H1 (cell line): ENCODE measurements around the gene MYH9. TPM values are rescaled to one million over a fixed set of nuclear protein-coding genes. Genes with fewer than 3 reads are reported as not detected.

ENCODE experiments used
- BRCA1 ChIP-seq: IDR thresholded peaks from 2 replicates; pipeline ENCODE4 v1.6.1; 2012; ENCODE audit warnings: low read depth, low read length, improper control_type of control experiment
- CTCF ChIP-seq, 3 experiments: IDR thresholded peaks; 1 replicate in 2 of 3; 2 replicates in 1 of 3; pipeline versions ENCODE4 v1.5.1 to v1.6.1; 2011; ENCODE audit warnings: low read length in 3 of 3, mild to moderate bottlenecking in 3 of 3, inconsistent platforms in 2 of 3, low read depth in 1 of 3, moderate library complexity in 1 of 3; ENCODE audit not compliant: insufficient read depth in 1 of 3; ENCODE audit errors: control extremely low read depth in 1 of 3
- EGR1 ChIP-seq: IDR thresholded peaks from 2 replicates; pipeline ENCODE4 v1.6.1; 2011; ENCODE audit warnings: low read depth, low read length, borderline replicate concordance
- MAFK ChIP-seq: IDR thresholded peaks from 2 replicates; pipeline ENCODE4 v1.6.1; 2012; ENCODE audit warnings: low read depth, mild to moderate bottlenecking, improper control_type of control experiment, low read length
- RAD21 ChIP-seq, 2 experiments: IDR thresholded peaks in 1 of 2; conservative IDR thresholded peaks in 1 of 2; 2 replicates each; pipeline ENCODE4 v1.6.1; 2011; ENCODE audit warnings: low read depth in 2 of 2, low read length in 2 of 2, improper control_type of control experiment in 1 of 2, inconsistent platforms in 1 of 2, mild to moderate bottlenecking in 1 of 2, moderate library complexity in 1 of 2
- TCF12 ChIP-seq: IDR thresholded peaks from 2 replicates; pipeline ENCODE4 v1.6.1; 2011; ENCODE audit warnings: low read depth, mild to moderate bottlenecking, low read length
- polyA plus RNA-seq, 7 experiments: library from polyadenylated mRNA; depleted of rRNA in 3 of 7; stranded (reverse) in 5 of 7; unstranded in 2 of 7; fragments of >200 nt in 5 of 7; fragments of 200-250 nt in 2 of 7; gene quantifications; 1 replicate in 5 of 7; 2 replicates in 1 of 7; 4 replicates in 1 of 7; pipeline versions ENCODE4 v1.2.1 to v1.2.3, GENCODE V29; 2011 to 2013; ENCODE audit warnings: missing spikeins in 2 of 7, mixed read lengths in 2 of 7
- total RNA-seq: library from RNA; stranded (reverse); fragmentation: NEBNext Ultra II Directional; extraction: Animal tissue kit (Norgen Biotek cat#: 25700); gene quantifications from 2 replicates; pipeline ENCODE4 v1.2.1, GENCODE V29; 2021
- TF ChIP-seq, protein P1 (sequence below): fragments of 300-600 bp; sonication (generic); IDR thresholded peaks from 2 replicates; pipeline ENCODE4 v1.7.1; 2012; ENCODE audit warnings: low read length, moderate library complexity, mild to moderate bottlenecking, inconsistent platforms; ENCODE audit not compliant: insufficient replicate concordance

MYH9 gene
- total and polyA plus RNA-seq, 2 of the 8 experiments (the other 6 are each of a cell fraction or from before 2014, with no cell fraction given): 24.9 to 322 TPM

- TF ChIP-seq, protein P1, sequence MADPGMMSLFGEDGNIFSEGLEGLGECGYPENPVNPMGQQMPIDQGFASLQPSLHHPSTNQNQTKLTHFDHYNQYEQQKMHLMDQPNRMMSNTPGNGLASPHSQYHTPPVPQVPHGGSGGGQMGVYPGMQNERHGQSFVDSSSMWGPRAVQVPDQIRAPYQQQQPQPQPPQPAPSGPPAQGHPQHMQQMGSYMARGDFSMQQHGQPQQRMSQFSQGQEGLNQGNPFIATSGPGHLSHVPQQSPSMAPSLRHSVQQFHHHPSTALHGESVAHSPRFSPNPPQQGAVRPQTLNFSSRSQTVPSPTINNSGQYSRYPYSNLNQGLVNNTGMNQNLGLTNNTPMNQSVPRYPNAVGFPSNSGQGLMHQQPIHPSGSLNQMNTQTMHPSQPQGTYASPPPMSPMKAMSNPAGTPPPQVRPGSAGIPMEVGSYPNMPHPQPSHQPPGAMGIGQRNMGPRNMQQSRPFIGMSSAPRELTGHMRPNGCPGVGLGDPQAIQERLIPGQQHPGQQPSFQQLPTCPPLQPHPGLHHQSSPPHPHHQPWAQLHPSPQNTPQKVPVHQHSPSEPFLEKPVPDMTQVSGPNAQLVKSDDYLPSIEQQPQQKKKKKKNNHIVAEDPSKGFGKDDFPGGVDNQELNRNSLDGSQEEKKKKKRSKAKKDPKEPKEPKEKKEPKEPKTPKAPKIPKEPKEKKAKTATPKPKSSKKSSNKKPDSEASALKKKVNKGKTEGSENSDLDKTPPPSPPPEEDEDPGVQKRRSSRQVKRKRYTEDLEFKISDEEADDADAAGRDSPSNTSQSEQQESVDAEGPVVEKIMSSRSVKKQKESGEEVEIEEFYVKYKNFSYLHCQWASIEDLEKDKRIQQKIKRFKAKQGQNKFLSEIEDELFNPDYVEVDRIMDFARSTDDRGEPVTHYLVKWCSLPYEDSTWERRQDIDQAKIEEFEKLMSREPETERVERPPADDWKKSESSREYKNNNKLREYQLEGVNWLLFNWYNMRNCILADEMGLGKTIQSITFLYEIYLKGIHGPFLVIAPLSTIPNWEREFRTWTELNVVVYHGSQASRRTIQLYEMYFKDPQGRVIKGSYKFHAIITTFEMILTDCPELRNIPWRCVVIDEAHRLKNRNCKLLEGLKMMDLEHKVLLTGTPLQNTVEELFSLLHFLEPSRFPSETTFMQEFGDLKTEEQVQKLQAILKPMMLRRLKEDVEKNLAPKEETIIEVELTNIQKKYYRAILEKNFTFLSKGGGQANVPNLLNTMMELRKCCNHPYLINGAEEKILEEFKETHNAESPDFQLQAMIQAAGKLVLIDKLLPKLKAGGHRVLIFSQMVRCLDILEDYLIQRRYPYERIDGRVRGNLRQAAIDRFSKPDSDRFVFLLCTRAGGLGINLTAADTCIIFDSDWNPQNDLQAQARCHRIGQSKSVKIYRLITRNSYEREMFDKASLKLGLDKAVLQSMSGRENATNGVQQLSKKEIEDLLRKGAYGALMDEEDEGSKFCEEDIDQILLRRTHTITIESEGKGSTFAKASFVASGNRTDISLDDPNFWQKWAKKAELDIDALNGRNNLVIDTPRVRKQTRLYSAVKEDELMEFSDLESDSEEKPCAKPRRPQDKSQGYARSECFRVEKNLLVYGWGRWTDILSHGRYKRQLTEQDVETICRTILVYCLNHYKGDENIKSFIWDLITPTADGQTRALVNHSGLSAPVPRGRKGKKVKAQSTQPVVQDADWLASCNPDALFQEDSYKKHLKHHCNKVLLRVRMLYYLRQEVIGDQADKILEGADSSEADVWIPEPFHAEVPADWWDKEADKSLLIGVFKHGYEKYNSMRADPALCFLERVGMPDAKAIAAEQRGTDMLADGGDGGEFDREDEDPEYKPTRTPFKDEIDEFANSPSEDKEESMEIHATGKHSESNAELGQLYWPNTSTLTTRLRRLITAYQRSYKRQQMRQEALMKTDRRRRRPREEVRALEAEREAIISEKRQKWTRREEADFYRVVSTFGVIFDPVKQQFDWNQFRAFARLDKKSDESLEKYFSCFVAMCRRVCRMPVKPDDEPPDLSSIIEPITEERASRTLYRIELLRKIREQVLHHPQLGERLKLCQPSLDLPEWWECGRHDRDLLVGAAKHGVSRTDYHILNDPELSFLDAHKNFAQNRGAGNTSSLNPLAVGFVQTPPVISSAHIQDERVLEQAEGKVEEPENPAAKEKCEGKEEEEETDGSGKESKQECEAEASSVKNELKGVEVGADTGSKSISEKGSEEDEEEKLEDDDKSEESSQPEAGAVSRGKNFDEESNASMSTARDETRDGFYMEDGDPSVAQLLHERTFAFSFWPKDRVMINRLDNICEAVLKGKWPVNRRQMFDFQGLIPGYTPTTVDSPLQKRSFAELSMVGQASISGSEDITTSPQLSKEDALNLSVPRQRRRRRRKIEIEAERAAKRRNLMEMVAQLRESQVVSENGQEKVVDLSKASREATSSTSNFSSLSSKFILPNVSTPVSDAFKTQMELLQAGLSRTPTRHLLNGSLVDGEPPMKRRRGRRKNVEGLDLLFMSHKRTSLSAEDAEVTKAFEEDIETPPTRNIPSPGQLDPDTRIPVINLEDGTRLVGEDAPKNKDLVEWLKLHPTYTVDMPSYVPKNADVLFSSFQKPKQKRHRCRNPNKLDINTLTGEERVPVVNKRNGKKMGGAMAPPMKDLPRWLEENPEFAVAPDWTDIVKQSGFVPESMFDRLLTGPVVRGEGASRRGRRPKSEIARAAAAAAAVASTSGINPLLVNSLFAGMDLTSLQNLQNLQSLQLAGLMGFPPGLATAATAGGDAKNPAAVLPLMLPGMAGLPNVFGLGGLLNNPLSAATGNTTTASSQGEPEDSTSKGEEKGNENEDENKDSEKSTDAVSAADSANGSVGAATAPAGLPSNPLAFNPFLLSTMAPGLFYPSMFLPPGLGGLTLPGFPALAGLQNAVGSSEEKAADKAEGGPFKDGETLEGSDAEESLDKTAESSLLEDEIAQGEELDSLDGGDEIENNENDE: no peak
- TF ChIP-seq RAD21 (IDR thresholded peaks at IDR 0.05 in 1 of 2, conservative IDR thresholded peaks at IDR 0.05 in 1 of 2; ENCODE audit: low read depth in 2 of 2, low read length in 2 of 2) (peak; percentile 66 to 68), EGR1 (no peak), TCF12 (no peak), BRCA1 (no peak), MAFK (no peak), CTCF (IDR thresholded peaks at IDR 0.05; ENCODE audit: control extremely low read depth in 1 of 3, insufficient read depth in 1 of 3, low read depth in 1 of 3, low read length in 3 of 3) (peak; percentile 71 to 94 (median 86))
Measured at GRCh38 chr22:36277482-36278291, 110.1 kb downstream of the MYH9 start (continued).
